HUES48 (cell line): ENCODE results near the gene RBM34.

ENCODE experiments used
- H3K27ac ChIP-seq: one replicate; pipeline ENCODE4 v1.7.0; 2013; ENCODE audit warnings: low read depth, low read length, inconsistent platforms
- H3K27me3 ChIP-seq: 2 replicates; pipeline ENCODE4 v1.6.1; 2013; ENCODE audit warnings: mild to moderate bottlenecking, low read length; ENCODE audit not compliant: control insufficient read depth, insufficient read depth
- H3K36me3 ChIP-seq: 2 replicates; pipeline ENCODE4 v1.6.1; 2013; ENCODE audit warnings: low read length; ENCODE audit not compliant: control insufficient read depth, insufficient read depth
- H3K4me1 ChIP-seq: 2 replicates; pipeline ENCODE4 v1.6.1; 2013; ENCODE audit warnings: mild to moderate bottlenecking, low read length; ENCODE audit not compliant: control insufficient read depth, insufficient read depth
- H3K4me3 ChIP-seq: 2 replicates; pipeline ENCODE4 v1.5.1; 2013; ENCODE audit warnings: mild to moderate bottlenecking, low read depth, low read length
- H3K9ac ChIP-seq: 2 replicates; pipeline ENCODE4 v1.6.1; 2013; ENCODE audit warnings: mild to moderate bottlenecking, low read depth, low read length, moderate library complexity
- H3K9me3 ChIP-seq: 2 replicates; pipeline ENCODE4 v1.6.1; 2013; ENCODE audit warnings: low read length; ENCODE audit not compliant: control insufficient read depth, insufficient read depth

RBM34 gene

GRCh38 chr1:235156265-235156664 is 4.8 kb downstream of the RBM34 start:
- Histone ChIP-seq H3K9me3 (no peaks in the 10 kb centered on the region), H3K4me3 (no peak overlapping the region), H3K36me3 (peaks cover 79% of the 10 kb centered on the region), H3K27me3 (no peaks in the 10 kb centered on the region), H3K9ac (no peak overlapping the region), H3K4me1 (no peaks in the 10 kb centered on the region), H3K27ac (no peak overlapping the region)

GRCh38 chr1:235152235-235152634 is 8.8 kb downstream of the RBM34 start:
- H3K36me3 ChIP-seq = peaks cover 87% of the 10 kb centered on the region

GRCh38 chr1:235151033-235151432 is 10.0 kb downstream of the RBM34 start:
- Histone ChIP-seq H3K27ac (no peak overlapping the region), H3K27me3 (no peaks in the 10 kb centered on the region), H3K9ac (no peak overlapping the region), H3K36me3 (peaks cover 87% of the 10 kb centered on the region), H3K4me1 (no peaks in the 10 kb centered on the region), H3K9me3 (no peaks in the 10 kb centered on the region), H3K4me3 (no peak overlapping the region)

More at GRCh38 chr1:235152235-235152634, 8.8 kb downstream of the RBM34 start:
- H3K4me3 ChIP-seq = no peak overlapping the region
- H3K9ac ChIP-seq = no peak overlapping the region
- no peaks in the 10 kb centered on the region for H3K4me1 ChIP-seq
- H3K9me3 ChIP-seq = no peaks in the 10 kb centered on the region
- no peak overlapping the region for H3K27ac ChIP-seq
- H3K27me3 ChIP-seq = no peaks in the 10 kb centered on the region

- Histone ChIP-seq H3K27me3 (no peaks in the 10 kb centered on the region), H3K9me3 (no peaks in the 10 kb centered on the region), H3K4me1 (no peaks in the 10 kb centered on the region), H3K9ac (no peak overlapping the region), H3K27ac (no peak overlapping the region), H3K4me3 (no peak overlapping the region), H3K36me3 (peaks cover 91% of the 10 kb centered on the region)
Measured at GRCh38 chr1:235149824-235150223, 11.2 kb downstream of the RBM34 start.

- Histone ChIP-seq H3K9me3 (no peaks in the 10 kb centered on the region), H3K9ac (no peak overlapping the region), H3K4me1 (no peaks in the 10 kb centered on the region), H3K4me3 (no peak overlapping the region), H3K36me3 (peaks cover 88% of the 10 kb centered on the region), H3K27me3 (no peaks in the 10 kb centered on the region), H3K27ac (no peak overlapping the region)
Measured at GRCh38 chr1:235147269-235147668, 13.8 kb downstream of the RBM34 start.

- no peaks in the 10 kb centered on the region for H3K9me3 ChIP-seq
Measured at GRCh38 chr1:235145639-235146038, 15.4 kb downstream of the RBM34 start.

GRCh38 chr1:235142991-235143390 is 18.1 kb downstream of the RBM34 start:
- Histone ChIP-seq H3K36me3 (peaks cover 80% of the 10 kb centered on the region), H3K9me3 (no peaks in the 10 kb centered on the region), H3K4me1 (no peaks in the 10 kb centered on the region), H3K27me3 (no peaks in the 10 kb centered on the region), H3K4me3 (no peak overlapping the region), H3K9ac (no peak overlapping the region), H3K27ac (no peak overlapping the region)

More at GRCh38 chr1:235145639-235146038, 15.4 kb downstream of the RBM34 start:
- no peaks in the 10 kb centered on the region for H3K27me3 ChIP-seq
- no peak overlapping the region for H3K4me3 ChIP-seq
- H3K27ac ChIP-seq = no peak overlapping the region
- H3K9ac ChIP-seq = no peak overlapping the region
- no peaks in the 10 kb centered on the region for H3K4me1 ChIP-seq
- H3K36me3 ChIP-seq = peaks cover 79% of the 10 kb centered on the region

- no peaks in the 10 kb centered on the region for H3K4me1 ChIP-seq
- H3K27me3 ChIP-seq = no peaks in the 10 kb centered on the region
- no peak overlapping the region for H3K9ac ChIP-seq
- no peak overlapping the region for H3K4me3 ChIP-seq
- H3K36me3 ChIP-seq = peaks cover 77% of the 10 kb centered on the region
- no peak overlapping the region for H3K27ac ChIP-seq
- no peaks in the 10 kb centered on the region for H3K9me3 ChIP-seq
Measured at GRCh38 chr1:235139315-235139714, 21.7 kb downstream of the RBM34 start.

GRCh38 chr1:235138821-235139220 is 22.2 kb downstream of the RBM34 start:
- no peaks in the 10 kb centered on the region for H3K4me1 ChIP-seq
- no peak overlapping the region for H3K4me3 ChIP-seq
- H3K36me3 ChIP-seq = peaks cover 77% of the 10 kb centered on the region
- H3K9ac ChIP-seq = no peak overlapping the region
- H3K9me3 ChIP-seq = no peaks in the 10 kb centered on the region
- H3K27me3 ChIP-seq = no peaks in the 10 kb centered on the region
- H3K27ac ChIP-seq = no peak overlapping the region

GRCh38 chr1:235136111-235136510 is 24.9 kb downstream of the RBM34 start:
- Histone ChIP-seq H3K9me3 (no peaks in the 10 kb centered on the region), H3K27ac (no peak overlapping the region), H3K27me3 (no peaks in the 10 kb centered on the region), H3K4me3 (no peak overlapping the region), H3K36me3 (peaks cover 82% of the 10 kb centered on the region), H3K4me1 (no peaks in the 10 kb centered on the region), H3K9ac (no peak overlapping the region)

GRCh38 chr1:235134171-235134570 is 26.9 kb downstream of the RBM34 start:
- H3K36me3 ChIP-seq = peaks cover 74% of the 10 kb centered on the region

GRCh38 chr1:235133086-235133485 is 28.0 kb downstream of the RBM34 start:
- Histone ChIP-seq H3K27ac (no peak overlapping the region), H3K36me3 (peaks cover 63% of the 10 kb centered on the region), H3K4me3 (no peak overlapping the region)

More at GRCh38 chr1:235134171-235134570, 26.9 kb downstream of the RBM34 start:
- Histone ChIP-seq H3K9ac (no peak overlapping the region), H3K4me1 (no peaks in the 10 kb centered on the region), H3K4me3 (no peak overlapping the region), H3K27ac (no peak overlapping the region), H3K9me3 (no peaks in the 10 kb centered on the region), H3K27me3 (no peaks in the 10 kb centered on the region)

More at GRCh38 chr1:235133086-235133485, 28.0 kb downstream of the RBM34 start:
- Histone ChIP-seq H3K9ac (no peak overlapping the region), H3K4me1 (no peaks in the 10 kb centered on the region), H3K27me3 (no peaks in the 10 kb centered on the region), H3K9me3 (no peaks in the 10 kb centered on the region)
